Dedifferentiated amniotic fluid mesenchymal stem cell (primary cell): Measurements from ENCODE around the gene MTTP.

Experiments
- DNase-seq: peaks from one replicate; pipeline ENCODE4 v3.0.0-alpha.2; 2016; ENCODE audit errors: extremely low spot score

The MTTP gene

GRCh38 chr4:99593781-99594641 is 19.4 kb downstream of the MTTP start:
- DNase-seq, result no peak

GRCh38 chr4:99594818-99595217 is 20.2 kb downstream of the MTTP start:
- no peak for DNase-seq

GRCh38 chr4:99606716-99607115 is 32.1 kb downstream of the MTTP start:
- DNase-seq, result no peak

- no peak for DNase-seq
These were observed 33.8 kb downstream of the MTTP start for GRCh38 chr4:99608417-99608816.

- no peak for DNase-seq
These were observed 36.1 kb downstream of the MTTP start for GRCh38 chr4:99610605-99611175.

- DNase-seq, result no peak
These were observed 37.7 kb downstream of the MTTP start for GRCh38 chr4:99612281-99612680.

GRCh38 chr4:99612704-99613103 is 38.1 kb downstream of the MTTP start:
- no peak for DNase-seq

- DNase-seq, result no peak
These were observed 39.9 kb downstream of the MTTP start for GRCh38 chr4:99614491-99614890.

- no peak for DNase-seq
These were observed 40.7 kb downstream of the MTTP start for GRCh38 chr4:99615170-99615820.

- DNase-seq, result no peak
These were observed 42.8 kb downstream of the MTTP start for GRCh38 chr4:99617374-99617773.

- no peak for DNase-seq
These were observed 47.7 kb downstream of the MTTP start for GRCh38 chr4:99622341-99622740.

- DNase-seq, result no peak
These were observed 49.6 kb downstream of the MTTP start for GRCh38 chr4:99624141-99624719.

GRCh38 chr4:99625369-99625768 is 50.7 kb downstream of the MTTP start:
- no peak for DNase-seq

GRCh38 chr4:99628040-99628439 is 53.4 kb downstream of the MTTP start:
- DNase-seq, result no peak

- DNase-seq, result no peak
These were observed 55.4 kb downstream of the MTTP start for GRCh38 chr4:99629962-99630554.

- no peak for DNase-seq
These were observed 56.3 kb downstream of the MTTP start for GRCh38 chr4:99630857-99631360.

- no peak for DNase-seq
These were observed 59.1 kb downstream of the MTTP start for GRCh38 chr4:99633772-99634171.

GRCh38 chr4:99634742-99635360 is 60.2 kb downstream of the MTTP start:
- no peak for DNase-seq

- DNase-seq, result no peak
These were observed 61.0 kb downstream of the MTTP start for GRCh38 chr4:99635601-99636000.

- no peak for DNase-seq
These were observed 61.8 kb downstream of the MTTP start for GRCh38 chr4:99636422-99636821.

- no peak for DNase-seq
These were observed 62.5 kb downstream of the MTTP start for GRCh38 chr4:99637174-99637573.

GRCh38 chr4:99640676-99641075 is 66.1 kb downstream of the MTTP start:
- DNase-seq, result no peak
